ENCODE data around the gene SH3BP4. TPM values are rescaled to one million over a fixed set of nuclear protein-coding genes. Genes with fewer than 3 reads are reported as not detected.

SH3BP4 gene
- total RNA-seq, 1 donor from 2014 or later: 67.6 TPM

DNA sequence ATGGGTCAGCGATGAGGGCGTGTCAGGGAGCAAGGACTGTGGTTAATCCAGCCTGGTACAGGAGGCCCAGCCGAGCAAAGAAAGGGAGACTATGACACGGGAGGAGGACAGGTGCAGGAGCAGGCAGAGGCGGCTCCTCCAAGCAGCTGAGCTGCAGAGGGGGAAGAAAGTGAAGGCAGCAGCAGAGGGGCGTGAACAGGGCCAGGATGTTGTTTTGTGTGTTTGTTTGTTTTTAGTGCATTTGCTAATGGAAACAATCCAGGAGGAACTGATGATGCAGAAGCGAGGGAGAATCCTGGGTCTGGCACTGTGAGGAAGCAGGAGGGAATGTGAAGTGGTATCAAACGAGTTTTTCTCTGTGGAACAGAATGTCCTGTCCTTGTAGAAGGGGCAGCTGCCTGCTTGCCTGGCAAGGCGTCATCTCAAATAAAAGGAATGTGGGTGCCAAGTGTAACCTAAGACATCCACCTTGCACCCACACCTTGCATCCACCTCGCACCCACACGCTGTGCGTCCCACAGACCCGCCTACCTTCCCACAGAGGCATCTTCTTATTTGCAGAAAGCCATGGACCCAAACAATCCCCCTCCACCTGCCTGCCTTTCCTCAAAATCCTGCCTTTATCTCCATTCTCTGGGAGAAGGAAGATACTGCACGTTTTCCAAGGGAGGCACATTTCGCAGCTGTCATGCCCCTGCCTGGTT is 134.8 kb downstream of the SH3BP4 start:
- no peak for DNase-seq (ENCODE audit: low read depth)
- no peak overlapping the region for H3K4me3 ChIP-seq (ENCODE audit: low read depth, low read length)
- TF ChIP-seq, protein P1, sequence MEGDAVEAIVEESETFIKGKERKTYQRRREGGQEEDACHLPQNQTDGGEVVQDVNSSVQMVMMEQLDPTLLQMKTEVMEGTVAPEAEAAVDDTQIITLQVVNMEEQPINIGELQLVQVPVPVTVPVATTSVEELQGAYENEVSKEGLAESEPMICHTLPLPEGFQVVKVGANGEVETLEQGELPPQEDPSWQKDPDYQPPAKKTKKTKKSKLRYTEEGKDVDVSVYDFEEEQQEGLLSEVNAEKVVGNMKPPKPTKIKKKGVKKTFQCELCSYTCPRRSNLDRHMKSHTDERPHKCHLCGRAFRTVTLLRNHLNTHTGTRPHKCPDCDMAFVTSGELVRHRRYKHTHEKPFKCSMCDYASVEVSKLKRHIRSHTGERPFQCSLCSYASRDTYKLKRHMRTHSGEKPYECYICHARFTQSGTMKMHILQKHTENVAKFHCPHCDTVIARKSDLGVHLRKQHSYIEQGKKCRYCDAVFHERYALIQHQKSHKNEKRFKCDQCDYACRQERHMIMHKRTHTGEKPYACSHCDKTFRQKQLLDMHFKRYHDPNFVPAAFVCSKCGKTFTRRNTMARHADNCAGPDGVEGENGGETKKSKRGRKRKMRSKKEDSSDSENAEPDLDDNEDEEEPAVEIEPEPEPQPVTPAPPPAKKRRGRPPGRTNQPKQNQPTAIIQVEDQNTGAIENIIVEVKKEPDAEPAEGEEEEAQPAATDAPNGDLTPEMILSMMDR (conservative IDR thresholded peaks at IDR 0.05; ENCODE audit: low read depth, low read length): no peak

DNA sequence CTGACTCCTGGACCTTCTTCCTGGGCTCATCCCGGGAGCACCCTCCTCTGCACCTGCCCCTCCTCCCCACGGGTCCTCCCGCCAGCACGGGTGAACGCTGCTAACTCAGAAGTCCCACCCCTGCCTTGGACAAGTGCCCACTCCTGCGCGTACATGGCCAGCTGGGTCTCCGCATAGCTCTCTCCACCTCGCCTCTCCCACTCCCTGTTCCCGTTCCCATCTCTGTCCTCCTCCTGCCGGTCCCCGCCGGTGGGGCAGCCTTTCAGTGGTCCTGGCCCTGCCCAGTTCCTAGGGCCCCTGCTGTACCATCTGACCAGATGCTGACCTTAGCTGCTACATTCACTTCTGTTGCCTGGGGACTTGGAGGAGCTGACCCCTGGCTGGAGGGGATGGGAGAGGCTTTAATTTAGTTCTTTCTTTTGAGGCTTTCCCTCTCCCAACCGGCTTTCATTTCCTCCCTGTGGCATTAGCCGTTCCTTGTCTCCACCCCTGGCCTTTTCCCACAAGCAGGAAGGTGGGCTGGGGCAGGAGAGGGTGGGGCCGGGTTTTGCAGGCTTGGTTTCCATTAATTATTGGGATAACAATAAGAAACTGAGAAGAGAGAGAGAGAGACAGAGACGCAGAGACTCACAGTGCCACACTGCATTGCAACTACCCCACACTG is 136.1 kb downstream of the SH3BP4 start:
- H3K4me3 ChIP-seq (ENCODE audit: low read depth, low read length): no peak overlapping the region
- DNase-seq (ENCODE audit: low read depth): no peak
- TF ChIP-seq, protein P1 (conservative IDR thresholded peaks at IDR 0.05; ENCODE audit: low read depth, low read length): peak; percentile 4

DNA sequence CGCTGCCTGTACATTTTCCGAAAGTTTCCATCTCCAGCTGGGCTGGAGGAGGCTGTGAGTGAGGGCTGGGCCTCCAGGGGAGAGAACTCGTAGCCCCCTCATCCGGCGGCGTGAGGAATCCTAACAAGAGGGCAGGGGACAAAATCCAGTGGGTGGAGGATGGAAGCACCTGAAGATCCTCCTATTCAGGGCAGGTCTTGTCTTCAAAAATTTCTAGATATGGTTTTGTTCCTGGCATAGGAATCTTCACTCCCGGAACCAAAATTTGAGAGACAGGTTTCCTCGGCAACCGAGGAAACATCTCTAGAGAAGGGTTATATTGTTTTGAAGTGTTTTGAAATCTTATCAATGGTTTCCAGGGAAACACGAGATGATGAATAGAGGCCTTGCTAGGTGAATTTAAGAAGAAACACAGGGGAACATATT is 136.7 kb downstream of the SH3BP4 start:
- no peak for DNase-seq (ENCODE audit: low read depth)
- TF ChIP-seq, protein P1 (conservative IDR thresholded peaks at IDR 0.05; ENCODE audit: low read depth, low read length): no peak
- no peak overlapping the region for H3K4me3 ChIP-seq (ENCODE audit: low read depth, low read length)

DNA sequence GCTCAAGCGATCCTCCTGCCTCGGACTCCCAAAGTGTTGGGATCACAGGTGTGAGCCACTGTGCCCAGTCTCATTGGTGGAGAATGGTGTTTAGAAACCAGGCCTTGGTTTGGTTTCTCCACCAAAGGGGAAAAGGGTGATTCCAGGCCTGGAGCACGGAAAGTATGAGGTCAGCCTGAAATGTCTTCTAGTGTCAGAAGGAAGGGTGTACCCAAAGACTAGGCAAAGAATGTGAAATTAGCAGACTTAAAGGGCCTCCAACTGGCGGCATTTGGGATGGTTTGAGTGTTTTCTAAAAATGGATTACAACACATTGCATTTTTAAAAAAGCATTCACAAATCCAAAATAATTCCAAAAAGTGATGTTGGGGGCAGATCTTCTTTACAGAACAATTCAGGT is 139.6 kb downstream of the SH3BP4 start:
- TF ChIP-seq, protein P1 (conservative IDR thresholded peaks at IDR 0.05; ENCODE audit: low read depth, low read length): no peak
- H3K4me3 ChIP-seq (ENCODE audit: low read depth, low read length): no peak overlapping the region
- no peak for DNase-seq (ENCODE audit: low read depth)

DNA sequence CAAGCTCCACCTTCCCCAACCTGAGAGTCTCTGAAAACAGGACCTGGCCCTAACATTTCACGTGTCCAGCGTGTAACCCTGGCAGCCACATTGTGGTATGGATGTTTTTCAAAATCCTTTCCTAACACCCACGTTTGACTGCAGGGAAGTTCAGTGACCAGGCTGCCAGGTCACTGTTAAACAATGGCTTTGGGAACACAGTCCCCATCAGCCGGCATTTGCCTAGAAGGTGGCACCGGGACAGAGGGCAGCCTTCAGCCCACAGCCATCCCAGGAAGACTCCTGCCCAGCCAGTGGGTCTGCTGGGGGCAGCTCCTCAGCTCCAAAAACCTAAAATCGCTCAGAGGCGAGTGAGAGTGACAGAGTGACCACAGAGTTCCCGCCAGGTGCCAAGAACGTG is 140.2 kb downstream of the SH3BP4 start:
- TF ChIP-seq, protein P1 (conservative IDR thresholded peaks at IDR 0.05; ENCODE audit: low read depth, low read length): no peak
- no peak overlapping the region for H3K4me3 ChIP-seq (ENCODE audit: low read depth, low read length)
- no peak for DNase-seq (ENCODE audit: low read depth)

DNA sequence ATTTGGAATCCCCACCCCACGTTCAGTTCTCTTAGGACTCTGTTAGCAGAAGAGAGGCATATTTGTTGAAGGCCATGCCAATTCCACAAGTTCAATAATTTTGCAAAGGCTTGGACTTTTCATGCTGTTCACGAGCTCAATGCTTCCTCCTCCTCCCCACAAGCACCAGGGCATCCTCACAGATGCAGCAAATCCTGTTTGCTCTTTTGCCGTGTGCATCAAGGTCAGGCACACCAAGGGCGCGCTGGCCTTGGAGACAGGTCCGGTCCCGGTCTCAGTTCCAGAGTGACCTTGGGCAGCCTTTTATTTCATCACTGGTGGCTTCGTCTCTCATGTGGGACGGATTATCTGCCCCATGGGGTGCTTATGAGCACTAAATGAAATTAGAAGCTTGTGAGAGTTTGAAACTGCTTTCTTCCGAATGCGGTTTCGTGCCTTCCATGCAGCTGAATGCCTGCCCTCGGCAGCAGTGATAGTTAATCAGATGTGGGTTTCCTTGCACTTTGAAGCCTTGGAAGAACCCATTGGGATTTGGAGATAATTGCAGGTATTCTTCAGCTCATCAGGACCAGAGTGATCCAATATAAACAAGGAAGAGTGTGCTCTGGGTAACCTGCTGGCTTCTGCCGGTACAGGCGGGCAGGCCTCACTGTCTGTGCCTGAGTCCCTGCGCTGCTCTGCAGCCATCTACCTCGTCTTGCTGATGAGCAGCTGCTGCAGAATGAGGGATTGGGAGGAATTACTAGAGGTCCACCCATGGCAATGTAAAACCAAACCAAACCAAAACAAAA is 140.8 kb downstream of the SH3BP4 start:
- TF ChIP-seq, protein P1 (conservative IDR thresholded peaks at IDR 0.05; ENCODE audit: low read depth, low read length): no peak
- no peak for DNase-seq (ENCODE audit: low read depth)
- no peak overlapping the region for H3K4me3 ChIP-seq (ENCODE audit: low read depth, low read length)

Measured in epithelial cell of proximal tubule (primary cell).